ENCODE measurements around the gene ACAD10.

Gene ACAD10

GRCh38 chr12:111775205-111776193 is 89.6 kb downstream of the ACAD10 start:
- DNase-seq (ENCODE audit: low read depth, low spot score), result peak; percentile 59

- DNase-seq (ENCODE audit: low read depth, low spot score), result no peak
Observed at GRCh38 chr12:111776836-111777344, 91.0 kb downstream of the ACAD10 start.

DNA sequence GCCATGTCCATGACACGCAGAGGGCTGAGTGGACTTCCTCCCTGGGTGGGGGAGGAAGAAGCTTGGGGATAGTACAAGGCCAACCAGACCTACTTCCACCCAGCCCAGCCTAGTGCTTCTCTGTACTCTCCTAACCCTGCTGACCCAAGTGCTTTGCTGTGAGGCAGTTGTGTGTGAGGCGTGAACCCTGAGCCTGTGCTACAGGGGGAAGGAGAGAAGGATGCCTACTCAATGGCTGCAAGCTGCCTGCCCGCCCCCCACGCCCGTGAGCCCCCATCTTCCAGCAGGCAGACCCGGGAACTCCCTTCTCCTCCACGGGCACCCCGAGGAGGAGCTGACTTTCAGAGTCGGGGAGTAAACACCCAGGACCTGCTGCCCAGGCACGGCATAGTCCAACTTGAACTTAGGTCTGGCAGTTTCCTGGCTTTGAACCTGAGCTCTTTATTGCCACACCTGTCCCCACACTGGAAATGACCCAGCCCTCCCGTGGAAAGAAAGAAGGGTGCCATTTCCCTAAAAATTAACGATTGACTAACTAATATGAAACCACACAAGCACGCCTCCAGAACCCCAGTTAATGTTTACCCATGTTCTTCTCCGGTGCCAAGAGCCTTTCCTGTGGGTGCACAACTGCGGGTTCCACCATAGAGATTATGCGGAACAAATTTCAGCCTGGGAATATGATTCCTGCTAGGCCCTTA is 91.6 kb downstream of the ACAD10 start:
- no peak for DNase-seq (ENCODE audit: low read depth, low spot score)

DNA sequence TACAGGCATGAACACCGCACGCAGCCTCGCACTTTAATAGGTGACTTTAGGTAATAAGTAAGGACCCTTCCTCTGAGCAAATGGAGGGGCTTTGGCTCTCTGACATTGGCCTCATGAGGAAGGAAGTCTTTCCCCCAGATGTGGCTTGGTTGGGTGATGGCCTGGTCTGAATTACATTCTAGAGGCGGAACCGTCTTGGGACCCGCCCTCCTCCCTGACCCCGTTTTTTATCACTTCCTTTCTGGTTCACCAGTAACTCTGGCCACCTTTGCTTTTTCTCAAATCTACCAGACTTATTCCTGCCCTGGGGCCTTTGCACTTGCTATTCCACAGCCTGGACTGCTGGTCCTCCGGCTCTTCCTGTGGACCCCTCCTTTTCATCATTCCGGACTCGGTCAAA is 94.3 kb downstream of the ACAD10 start:
- DNase-seq (ENCODE audit: low read depth, low spot score), result no peak

DNA sequence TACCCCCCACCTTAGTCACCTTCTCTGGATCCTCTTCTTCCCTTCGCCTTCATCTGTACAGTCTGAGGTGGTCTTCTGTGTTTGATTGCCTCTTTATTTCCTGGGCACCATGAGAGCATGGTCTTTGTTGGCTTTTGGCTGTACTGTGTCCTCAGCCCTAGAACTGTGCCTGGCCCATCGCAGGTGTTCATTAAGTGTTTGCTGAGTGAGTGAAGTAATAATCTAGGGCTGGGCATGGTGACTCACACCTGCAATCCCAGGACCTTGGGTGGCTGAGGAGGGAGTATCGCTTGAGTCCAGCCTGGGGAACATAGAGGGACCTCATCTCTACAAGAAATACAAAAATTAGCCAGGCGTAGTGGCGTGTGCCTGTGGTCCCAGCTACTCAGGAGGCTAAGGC is 94.8 kb downstream of the ACAD10 start:
- DNase-seq (ENCODE audit: low read depth, low spot score), result no peak

DNA sequence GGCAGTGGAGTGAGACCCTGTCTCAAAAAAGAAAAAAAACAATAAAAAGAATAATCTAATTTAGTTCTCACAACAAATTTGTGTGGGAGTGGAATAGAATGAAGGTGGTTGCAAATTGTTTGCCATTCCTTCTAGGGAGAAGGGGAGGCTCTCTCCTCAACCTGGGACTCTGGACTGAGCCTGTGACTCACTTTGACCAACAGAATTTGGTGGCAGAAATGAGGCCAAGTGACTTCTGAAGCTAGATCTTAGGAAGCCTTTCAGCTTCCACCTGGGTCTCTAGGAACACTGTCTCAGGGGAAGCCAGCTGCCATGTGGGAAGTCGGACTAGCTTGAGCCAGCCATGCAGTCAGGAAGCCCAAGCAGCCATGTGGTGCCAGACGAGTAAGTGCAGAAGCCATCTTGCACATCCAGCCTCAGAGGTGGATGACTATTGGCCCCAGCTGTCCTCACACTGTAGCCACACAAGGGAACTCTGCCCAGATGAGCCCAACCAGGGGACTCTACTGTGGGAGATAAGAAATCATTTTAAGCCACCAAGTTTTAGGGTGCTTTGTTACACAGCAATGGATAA is 95.3 kb downstream of the ACAD10 start:
- DNase-seq (ENCODE audit: low read depth, low spot score), result no peak

- no peak for DNase-seq (ENCODE audit: low read depth, low spot score)
Observed at GRCh38 chr12:111783046-111783445, 97.2 kb downstream of the ACAD10 start.

DNA sequence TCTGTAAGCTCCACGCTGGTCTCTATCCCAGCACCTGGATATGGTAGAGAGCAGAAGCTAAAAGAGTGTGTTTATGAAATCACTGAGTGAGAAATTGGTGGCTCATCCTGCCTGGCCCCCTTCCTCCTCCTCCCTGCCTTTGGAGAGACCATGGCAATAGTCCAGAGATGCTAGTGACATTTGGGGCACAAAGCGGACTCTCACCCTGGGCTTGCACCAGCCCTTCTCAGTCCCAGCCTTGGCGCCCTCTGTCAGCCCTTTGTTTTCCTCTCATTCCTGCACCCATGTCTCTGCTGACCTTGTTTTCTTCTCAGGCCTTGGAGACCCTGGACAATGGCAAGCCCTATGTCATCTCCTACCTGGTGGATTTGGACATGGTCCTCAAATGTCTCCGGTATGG is 99.1 kb downstream of the ACAD10 start:
- no peak for DNase-seq (ENCODE audit: low read depth, low spot score)

DNA sequence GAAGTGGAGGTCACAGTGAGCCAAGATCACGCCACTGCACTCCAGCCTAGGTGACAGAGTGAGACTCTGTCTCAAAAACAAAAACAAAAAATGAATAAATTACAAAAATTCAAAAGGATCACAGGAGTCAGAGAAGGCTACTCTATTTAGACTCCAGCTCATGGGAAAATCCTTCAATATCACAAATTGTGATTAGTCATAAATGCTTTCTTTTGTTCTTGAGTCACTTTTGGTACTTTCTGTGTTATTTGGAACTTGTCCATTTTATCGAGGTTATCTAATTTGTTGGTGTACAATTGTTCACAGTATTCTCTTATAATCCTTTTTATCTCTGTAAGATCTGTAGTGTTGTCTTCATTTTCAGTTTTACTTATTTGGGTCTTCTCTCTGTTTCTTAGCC is 99.8 kb downstream of the ACAD10 start:
- DNase-seq (ENCODE audit: low read depth, low spot score), result peak; percentile 16

GRCh38 chr12:111788178-111788654 is 102.4 kb downstream of the ACAD10 start:
- DNase-seq (ENCODE audit: low read depth, low spot score), result no peak

DNA sequence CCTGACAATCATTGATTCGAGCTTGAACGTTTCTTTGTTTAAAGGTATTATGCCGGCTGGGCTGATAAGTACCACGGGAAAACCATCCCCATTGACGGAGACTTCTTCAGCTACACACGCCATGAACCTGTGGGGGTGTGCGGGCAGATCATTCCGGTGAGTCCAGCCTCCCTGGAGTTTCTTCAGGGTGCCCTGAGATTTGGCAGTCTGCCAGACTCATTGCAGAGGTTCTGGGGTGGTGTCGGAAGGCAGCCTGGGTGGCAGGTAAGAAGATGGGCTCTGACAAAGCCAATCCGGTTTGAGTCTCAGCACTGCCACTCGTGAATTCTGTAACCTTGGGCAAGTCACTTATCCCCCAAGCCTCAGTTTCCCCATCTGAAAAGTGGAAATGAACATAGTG is 103.9 kb downstream of the ACAD10 start:
- no peak for DNase-seq (ENCODE audit: low read depth, low spot score)

GRCh38 chr12:111791507-111791906 is 105.7 kb downstream of the ACAD10 start:
- DNase-seq (ENCODE audit: low read depth, low spot score), result no peak

DNA sequence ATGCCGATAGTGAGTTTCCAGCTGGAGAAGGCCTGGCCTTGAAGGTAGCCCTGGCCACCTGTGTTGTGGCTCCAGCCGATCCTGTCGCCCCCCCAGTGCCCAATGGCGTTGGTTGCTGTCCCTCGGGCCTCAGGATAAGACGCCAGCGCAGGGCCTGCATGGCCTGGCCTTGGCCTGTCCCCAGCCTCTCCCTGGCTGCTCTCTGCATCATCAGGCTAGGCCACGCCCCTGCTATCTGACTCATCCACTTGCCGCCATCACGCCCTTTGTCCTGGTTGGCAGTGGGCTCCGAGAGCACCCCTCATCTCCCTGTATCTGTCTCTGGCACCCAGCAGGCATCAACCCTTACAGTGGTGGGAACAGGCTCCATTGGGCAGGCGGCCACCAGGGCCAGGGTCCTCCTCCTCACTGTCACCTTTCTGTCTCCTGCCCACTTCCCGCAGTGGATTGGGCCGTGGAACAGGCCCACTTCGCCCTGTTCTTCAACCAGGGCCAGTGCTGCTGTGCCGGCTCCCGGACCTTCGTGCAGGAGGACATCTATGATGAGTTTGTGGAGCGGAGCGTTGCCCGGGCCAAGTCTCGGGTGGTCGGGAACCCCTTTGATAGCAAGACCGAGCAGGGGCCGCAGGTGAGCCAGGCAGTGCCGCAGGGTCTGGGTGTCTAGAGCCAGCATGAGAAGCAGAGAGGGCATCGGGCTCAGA is 106.5 kb downstream of the ACAD10 start:
- DNase-seq (ENCODE audit: low read depth, low spot score), result no peak

DNA sequence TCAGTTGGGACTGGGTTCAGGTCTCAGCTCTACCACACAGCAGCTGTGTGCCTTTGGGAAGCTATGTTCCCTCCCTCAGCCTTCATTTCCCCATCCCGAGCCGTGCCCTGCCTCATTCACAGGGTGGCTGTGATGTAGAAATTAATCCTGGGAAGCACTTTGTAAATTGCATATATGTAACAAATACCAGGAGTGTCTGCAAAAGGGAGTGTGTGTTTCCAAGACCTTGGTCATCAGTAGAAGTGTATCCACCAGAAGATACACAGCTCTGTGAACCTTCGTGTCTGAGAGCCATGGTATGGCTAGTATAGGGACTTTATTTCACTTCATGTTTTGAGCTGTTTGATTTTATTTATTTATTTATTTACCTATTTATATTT is 107.0 kb downstream of the ACAD10 start:
- no peak for DNase-seq (ENCODE audit: low read depth, low spot score)

DNA sequence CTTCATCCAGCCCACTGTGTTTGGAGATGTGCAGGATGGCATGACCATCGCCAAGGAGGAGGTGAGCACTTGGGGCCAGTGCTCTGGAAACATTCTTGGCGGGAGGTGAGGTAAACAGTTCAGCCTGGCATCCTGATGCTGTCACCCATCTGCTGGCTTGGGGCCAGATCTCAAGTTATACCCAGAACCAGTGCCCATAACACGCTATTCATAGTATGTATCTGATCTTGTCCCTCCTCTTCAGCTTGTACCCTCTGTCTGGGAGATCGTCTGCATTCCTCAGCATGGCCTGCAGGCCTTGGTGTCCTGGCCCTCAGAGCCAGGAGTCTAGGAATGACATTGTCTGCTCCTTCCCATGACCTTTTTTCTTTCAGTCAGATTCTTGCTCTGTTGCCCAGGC is 112.3 kb downstream of the ACAD10 start:
- DNase-seq (ENCODE audit: low read depth, low spot score), result no peak

DNA sequence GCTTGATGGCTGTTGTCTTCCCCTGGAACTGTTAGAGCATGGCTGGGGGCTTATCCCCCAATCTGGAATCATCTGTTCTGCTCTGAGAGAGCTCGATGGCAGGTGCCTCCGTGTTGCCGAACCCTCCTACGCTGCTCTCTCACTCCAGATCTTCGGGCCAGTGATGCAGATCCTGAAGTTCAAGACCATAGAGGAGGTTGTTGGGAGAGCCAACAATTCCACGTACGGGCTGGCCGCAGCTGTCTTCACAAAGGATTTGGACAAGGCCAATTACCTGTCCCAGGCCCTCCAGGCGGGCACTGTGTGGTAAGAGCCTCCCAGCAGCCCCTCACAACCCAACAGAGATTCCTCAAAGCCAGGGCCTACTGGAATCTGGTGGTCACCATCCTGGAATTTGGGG is 113.9 kb downstream of the ACAD10 start:
- DNase-seq (ENCODE audit: low read depth, low spot score), result no peak

DNA sequence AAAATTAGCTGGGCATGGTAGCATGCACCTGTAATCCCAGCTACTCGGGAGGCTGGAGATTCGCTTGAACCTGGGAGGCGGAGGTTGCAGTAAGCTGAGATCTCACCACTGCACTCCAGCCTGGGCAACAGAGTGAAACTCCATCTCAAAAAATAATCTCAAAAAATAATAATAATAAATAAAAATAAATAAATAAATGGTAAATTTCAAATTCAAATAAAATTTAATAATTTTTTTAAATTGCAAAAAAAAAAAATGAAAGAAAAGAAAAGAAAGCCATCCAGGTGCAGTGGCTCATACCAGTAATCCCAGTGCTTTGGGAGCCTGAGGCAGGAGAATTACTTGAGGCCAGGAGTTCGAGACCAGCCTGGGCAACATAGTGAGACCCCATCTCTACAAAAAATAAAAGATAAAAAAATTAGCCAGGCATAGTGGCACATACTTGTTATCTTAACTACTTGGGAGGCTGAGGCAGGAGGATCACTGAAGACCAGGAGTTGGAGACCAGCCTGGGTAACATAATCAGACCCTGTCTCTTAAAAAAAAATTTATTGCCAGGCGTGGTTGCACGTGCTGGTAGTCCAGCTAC is 117.3 kb downstream of the ACAD10 start:
- no peak for DNase-seq (ENCODE audit: low read depth, low spot score)

- DNase-seq (ENCODE audit: low read depth, low spot score), result no peak
Observed at GRCh38 chr12:111803851-111804250, 118.0 kb downstream of the ACAD10 start.

GRCh38 chr12:111806304-111806703 is 120.5 kb downstream of the ACAD10 start:
- DNase-seq (ENCODE audit: low read depth, low spot score), result no peak
